ENCODE data around the gene ATXN10. TPM values are rescaled to one million over a fixed set of nuclear protein-coding genes. Genes with fewer than 3 reads are reported as not detected.

Gene ATXN10
- total RNA-seq, 2 experiments from 2014 or later = 79.8 to 83.7 TPM

- Mint-ChIP-seq H3K9me3 (no peaks in the 10 kb centered on the region), H3K36me3 (ENCODE audit: low read depth) (peaks cover 2% of the 10 kb centered on the region), H3K27ac (no peak overlapping the region), H3K4me3 (no peak overlapping the region), H3K27me3 (ENCODE audit: low read depth) (no peaks in the 10 kb centered on the region), H3K4me1 (ENCODE audit: low read depth) (peaks cover 30% of the 10 kb centered on the region)
- DNase-seq = no peak
- CTCF ChIA-PET = no interaction called here
- intact Hi-C loops (cut with micrococcal nuclease) = no loop called here
Observed at GRCh38 chr22:45684752-45685574, 13.3 kb downstream of the ATXN10 start.

- Mint-ChIP-seq H3K27ac (no peak overlapping the region), H3K4me3 (no peak overlapping the region), H3K36me3 (ENCODE audit: low read depth) (peaks cover 8% of the 10 kb centered on the region), H3K4me1 (ENCODE audit: low read depth) (peaks cover 36% of the 10 kb centered on the region), H3K9me3 (no peaks in the 10 kb centered on the region), H3K27me3 (ENCODE audit: low read depth) (no peaks in the 10 kb centered on the region)
- no peak for DNase-seq
- CTCF ChIA-PET = no interaction called here
- intact Hi-C loops (cut with micrococcal nuclease) = no loop called here
Observed at GRCh38 chr22:45686004-45686403, 14.4 kb downstream of the ATXN10 start.

GRCh38 chr22:45686836-45687235, 15.2 kb downstream of the ATXN10 start:
- H3K4me1 Mint-ChIP-seq (ENCODE audit: low read depth) = peaks cover 36% of the 10 kb centered on the region
- CTCF ChIA-PET = interaction anchor here (0.6 to 1.0 kb wide), 2 partner anchors 14 to 17 kb away, joined by 3 read pairs; no protein-coding TSS in a partner anchor
- no peaks in the 10 kb centered on the region for H3K9me3 Mint-ChIP-seq
- H3K27ac Mint-ChIP-seq = no peak overlapping the region
- H3K4me3 Mint-ChIP-seq = no peak overlapping the region
- peaks cover 10% of the 10 kb centered on the region for H3K36me3 Mint-ChIP-seq (ENCODE audit: low read depth)
- intact Hi-C loops (cut with micrococcal nuclease) = no loop called here
- no peaks in the 10 kb centered on the region for H3K27me3 Mint-ChIP-seq (ENCODE audit: low read depth)
- DNase-seq = no peak

- Mint-ChIP-seq H3K9me3 (no peaks in the 10 kb centered on the region), H3K4me1 (ENCODE audit: low read depth) (peaks cover 36% of the 10 kb centered on the region), H3K27me3 (ENCODE audit: low read depth) (no peaks in the 10 kb centered on the region), H3K27ac (no peak overlapping the region), H3K36me3 (ENCODE audit: low read depth) (peaks cover 17% of the 10 kb centered on the region), H3K4me3 (no peak overlapping the region)
- CTCF ChIA-PET = no interaction called here
- DNase-seq = no peak
- intact Hi-C loops (cut with micrococcal nuclease) = no loop called here
Observed at GRCh38 chr22:45688600-45689080, 17.0 kb downstream of the ATXN10 start.

- Mint-ChIP-seq H3K36me3 (ENCODE audit: low read depth) (peaks cover 21% of the 10 kb centered on the region), H3K27me3 (ENCODE audit: low read depth) (no peaks in the 10 kb centered on the region), H3K4me1 (ENCODE audit: low read depth) (peaks cover 36% of the 10 kb centered on the region), H3K4me3 (no peak overlapping the region), H3K9me3 (no peaks in the 10 kb centered on the region), H3K27ac (no peak overlapping the region)
- CTCF ChIA-PET = no interaction called here
- DNase-seq = no peak
- intact Hi-C loops (cut with micrococcal nuclease) = no loop called here
Observed at GRCh38 chr22:45689211-45689610, 17.6 kb downstream of the ATXN10 start.

- Mint-ChIP-seq H3K4me1 (ENCODE audit: low read depth) (peaks cover 36% of the 10 kb centered on the region), H3K27me3 (ENCODE audit: low read depth) (no peaks in the 10 kb centered on the region), H3K36me3 (ENCODE audit: low read depth) (peaks cover 21% of the 10 kb centered on the region), H3K27ac (no peak overlapping the region), H3K4me3 (no peak overlapping the region), H3K9me3 (no peaks in the 10 kb centered on the region)
- intact Hi-C loops (cut with micrococcal nuclease) = no loop called here
- CTCF ChIA-PET = no interaction called here
- no peak for DNase-seq
Observed at GRCh38 chr22:45690008-45690407, 18.4 kb downstream of the ATXN10 start.

GRCh38 chr22:45692549-45692948, 20.9 kb downstream of the ATXN10 start:
- CTCF ChIA-PET = no interaction called here
- DNase-seq = no peak
- H3K36me3 Mint-ChIP-seq (ENCODE audit: low read depth) = peaks cover 28% of the 10 kb centered on the region

GRCh38 chr22:45693835-45694234, 22.2 kb downstream of the ATXN10 start:
- Mint-ChIP-seq H3K4me1 (ENCODE audit: low read depth) (peaks cover 19% of the 10 kb centered on the region), H3K9me3 (no peaks in the 10 kb centered on the region), H3K4me3 (no peak overlapping the region), H3K27me3 (ENCODE audit: low read depth) (no peaks in the 10 kb centered on the region), H3K27ac (no peak overlapping the region), H3K36me3 (ENCODE audit: low read depth) (peaks cover 33% of the 10 kb centered on the region)
- no peak for DNase-seq
- CTCF ChIA-PET = no interaction called here
- intact Hi-C loops (cut with micrococcal nuclease) = no loop called here

More at GRCh38 chr22:45692549-45692948, 20.9 kb downstream of the ATXN10 start:
- no peaks in the 10 kb centered on the region for H3K27me3 Mint-ChIP-seq (ENCODE audit: low read depth)
- no peak overlapping the region for H3K4me3 Mint-ChIP-seq
- peaks cover 27% of the 10 kb centered on the region for H3K4me1 Mint-ChIP-seq (ENCODE audit: low read depth)
- intact Hi-C loops (cut with micrococcal nuclease) = no loop called here
- no peak overlapping the region for H3K27ac Mint-ChIP-seq
- H3K9me3 Mint-ChIP-seq = no peaks in the 10 kb centered on the region

GRCh38 chr22:45696227-45696626, 24.6 kb downstream of the ATXN10 start:
- H3K9me3 Mint-ChIP-seq = no peaks in the 10 kb centered on the region
- DNase-seq = no peak
- intact Hi-C loops (cut with micrococcal nuclease) = no loop called here
- H3K27ac Mint-ChIP-seq = no peak overlapping the region
- H3K36me3 Mint-ChIP-seq (ENCODE audit: low read depth) = peaks cover 36% of the 10 kb centered on the region
- H3K27me3 Mint-ChIP-seq (ENCODE audit: low read depth) = no peaks in the 10 kb centered on the region
- peaks cover 2% of the 10 kb centered on the region for H3K4me1 Mint-ChIP-seq (ENCODE audit: low read depth)
- CTCF ChIA-PET = no interaction called here
- no peak overlapping the region for H3K4me3 Mint-ChIP-seq

- Mint-ChIP-seq H3K27me3 (ENCODE audit: low read depth) (no peaks in the 10 kb centered on the region), H3K4me1 (ENCODE audit: low read depth) (peaks cover 2% of the 10 kb centered on the region), H3K9me3 (no peaks in the 10 kb centered on the region), H3K4me3 (no peak overlapping the region), H3K27ac (no peak overlapping the region), H3K36me3 (ENCODE audit: low read depth) (peaks cover 43% of the 10 kb centered on the region)
- intact Hi-C loops (cut with micrococcal nuclease) = no loop called here
- no peak for DNase-seq
- CTCF ChIA-PET = no interaction called here
Observed at GRCh38 chr22:45698094-45698493, 26.5 kb downstream of the ATXN10 start.

- H3K27me3 Mint-ChIP-seq (ENCODE audit: low read depth) = no peaks in the 10 kb centered on the region
- peaks cover 55% of the 10 kb centered on the region for H3K36me3 Mint-ChIP-seq (ENCODE audit: low read depth)
- CTCF ChIA-PET = no interaction called here
- no peak overlapping the region for H3K4me3 Mint-ChIP-seq
- DNase-seq = no peak
- H3K4me1 Mint-ChIP-seq (ENCODE audit: low read depth) = peaks cover 6% of the 10 kb centered on the region
- H3K27ac Mint-ChIP-seq = no peak overlapping the region
- no peaks in the 10 kb centered on the region for H3K9me3 Mint-ChIP-seq
- intact Hi-C loops (cut with micrococcal nuclease) = no loop called here
Observed at GRCh38 chr22:45702981-45703380, 31.3 kb downstream of the ATXN10 start.

GRCh38 chr22:45703758-45704157, 32.1 kb downstream of the ATXN10 start:
- H3K27me3 Mint-ChIP-seq (ENCODE audit: low read depth) = no peaks in the 10 kb centered on the region
- H3K27ac Mint-ChIP-seq = no peak overlapping the region
- no peak overlapping the region for H3K4me3 Mint-ChIP-seq
- H3K4me1 Mint-ChIP-seq (ENCODE audit: low read depth) = peaks cover 10% of the 10 kb centered on the region
- DNase-seq = no peak
- CTCF ChIA-PET = no interaction called here
- H3K9me3 Mint-ChIP-seq = no peaks in the 10 kb centered on the region
- peaks cover 54% of the 10 kb centered on the region for H3K36me3 Mint-ChIP-seq (ENCODE audit: low read depth)
- intact Hi-C loops (cut with micrococcal nuclease) = no loop called here

GRCh38 chr22:45704648-45705047, 33.0 kb downstream of the ATXN10 start:
- Mint-ChIP-seq H3K9me3 (no peaks in the 10 kb centered on the region), H3K27me3 (ENCODE audit: low read depth) (no peaks in the 10 kb centered on the region), H3K27ac (no peak overlapping the region), H3K4me1 (ENCODE audit: low read depth) (peaks cover 18% of the 10 kb centered on the region), H3K36me3 (ENCODE audit: low read depth) (peaks cover 61% of the 10 kb centered on the region), H3K4me3 (no peak overlapping the region)
- CTCF ChIA-PET = interaction anchor here (0.7 kb wide), 1 partner anchor 18 kb away, joined by 3 read pairs; no protein-coding TSS in a partner anchor
- intact Hi-C loops (cut with micrococcal nuclease) = no loop called here
- no peak for DNase-seq

All from activated naive CD4-positive, alpha-beta T cell treated with anti-CD3 and anti-CD28 coated beads for 36 hours (primary cell).